Right lobe of liver (tissue), 6 donors: Measurements from ENCODE around the gene CTPS2. TPM values are rescaled to one million over a fixed set of nuclear protein-coding genes. Genes with fewer than 3 reads are reported as not detected.

Experiments used
- ATAC-seq, 4 donors: fragments of 200-7000 bp; cut with Tn5 transposase; one replicate each; pipeline ENCODE4 v1.9.1; 2020; ENCODE audit warnings: mild to moderate bottlenecking in 4 of 4, moderate library complexity in 4 of 4
- DNase-seq, 3 donors: peaks; one replicate each; pipeline ENCODE4 v3.0.0-alpha.2; 2020
- H3K27ac ChIP-seq, 3 donors: fragments of 200-600 bp; one replicate each; pipeline ENCODE4 v1.8.0; 2022
- H3K27me3 ChIP-seq, 2 donors: fragments of 200-600 bp; one replicate each; pipeline ENCODE4 v1.8.0; 2022
- H3K36me3 ChIP-seq, 4 donors: fragments of 200-600 bp; sonication (generic) in 1 of 4; one replicate each; pipeline versions ENCODE4 v1.5.1 to v1.8.0; 2017 to 2022; ENCODE audit warnings: control low read depth in 1 of 4
- H3K4me1 ChIP-seq, 4 donors: fragments of 200-600 bp; sonication (generic) in 1 of 4; one replicate each; pipeline versions ENCODE4 v1.5.1 to v1.8.0; 2017 to 2022; ENCODE audit warnings: control low read depth in 1 of 4
- H3K4me3 ChIP-seq, 3 donors: fragments of 200-600 bp; one replicate each; pipeline ENCODE4 v1.8.0; 2022
- H3K9me3 ChIP-seq, 4 donors: fragments of 200-600 bp; sonication (generic) in 1 of 4; one replicate each; pipeline versions ENCODE4 v1.5.1 to v1.8.0; 2017 to 2022; ENCODE audit warnings: control low read depth in 1 of 4
- CTCF ChIP-seq, 4 donors: fragments of 200-600 bp in 3 of 4; fragments of 450-650 bp in 1 of 4; IDR thresholded peaks; one replicate each; pipeline versions ENCODE4 v1.5.1 to v1.8.0; 2016 to 2022; ENCODE audit warnings: antibody characterized with exemption in 4 of 4, mild to moderate bottlenecking in 2 of 4
- POLR2A ChIP-seq: fragments of 450-650 bp; IDR thresholded peaks from one replicate; pipeline ENCODE4 v1.6.1; 2017; ENCODE audit warnings: antibody characterized with exemption, mild to moderate bottlenecking
- WGBS: methylation state at CpG from one replicate; pipeline ENCODE4 v1.1.6; 2018; ENCODE audit warnings: low coverage, low lambda C conversion rate; ENCODE audit not compliant: insufficient coverage; ENCODE audit errors: missing lambda C conversion rate; 5-methylcytosine and 5-hydroxymethylcytosine counted together
- intact Hi-C, 2 donors: fragments of 100-400 bp; cut with DNase I; formaldehyde crosslinking; loops; one replicate each; pipeline versions ENCODE4 v1.11.2 to v1.14.1; 2022
- total RNA-seq, 6 experiments: library from RNA; depleted of rRNA in 2 of 6; stranded (reverse); fragments of >200 nt in 2 of 6; fragmentation: NEBNext Ultra II Directional in 3 of 6; extraction: Animal tissue kit (Norgen Biotek cat#: 25700) in 3 of 6; gene quantifications; one replicate each; pipeline versions ENCODE4 v1.1.0 to v1.2.4, GENCODE V29; 2016 to 2023
- donor health status: DM: no; HTN: yes; CAD: no.
- donor health status: DM: no; HTN: no; CAD: no.
- donor health status: DM: no; HTN: no; CAD: no.
- donor health status: DM: no; HTN: yes; CAD: no.
- donor health status: DM: no; HTN: yes; CAD: no.

The CTPS2 gene
- total RNA-seq, 6 experiments from 2014 or later: 5.0 to 10.3 (median 8.8) TPM

- H3K4me1 ChIP-seq: no peaks in the 10 kb centered on the region
- TF ChIP-seq CTCF (IDR thresholded peaks at IDR 0.05) (no peak), POLR2A (no peak)
- no peak for ATAC-seq
- intact Hi-C loops: no loop called here
- no peaks in the 10 kb centered on the region for H3K27me3 ChIP-seq
- H3K36me3 ChIP-seq: no peaks in the 10 kb centered on the region
- no peaks in the 10 kb centered on the region for H3K9me3 ChIP-seq
- WGBS: 45% methylated on average over 2 of the region's 2 CpGs
- no peak overlapping the region for H3K27ac ChIP-seq
- DNase-seq: no peak
- no peak overlapping the region for H3K4me3 ChIP-seq
These were observed 51.0 kb downstream of the CTPS2 start for GRCh38 chrX:16661495-16661894.

GRCh38 chrX:16659321-16659720 is 53.1 kb downstream of the CTPS2 start:
- TF ChIP-seq CTCF (IDR thresholded peaks at IDR 0.05) (no peak), POLR2A (no peak)
- Histone ChIP-seq H3K4me1 (no peaks in the 10 kb centered on the region), H3K4me3 (no peak overlapping the region), H3K9me3 (no peaks in the 10 kb centered on the region), H3K27ac (no peak overlapping the region), H3K27me3 (no peaks in the 10 kb centered on the region), H3K36me3 (no peaks in the 10 kb centered on the region)
- intact Hi-C loops: no loop called here
- no peak for DNase-seq
- WGBS: 63% methylated on average over 1 of the region's 1 CpG
- no peak for ATAC-seq

- Histone ChIP-seq H3K36me3 (no peaks in the 10 kb centered on the region), H3K27ac (no peak overlapping the region), H3K27me3 (no peaks in the 10 kb centered on the region), H3K4me1 (no peaks in the 10 kb centered on the region), H3K9me3 (no peaks in the 10 kb centered on the region), H3K4me3 (no peak overlapping the region)
- no peak for ATAC-seq
- intact Hi-C loops: no loop called here
- 61% methylated on average over 2 of the region's 2 CpGs for WGBS
- no peak for TF ChIP-seq CTCF (IDR thresholded peaks at IDR 0.05)
- no peak for TF ChIP-seq POLR2A
- no peak for DNase-seq
These were observed 54.2 kb downstream of the CTPS2 start for GRCh38 chrX:16658284-16658683.

- Histone ChIP-seq H3K4me1 (no peaks in the 10 kb centered on the region), H3K27me3 (peaks cover 0 to 4% of the 10 kb centered on the region in 2 donors), H3K27ac (no peak overlapping the region), H3K4me3 (no peak overlapping the region), H3K9me3 (no peaks in the 10 kb centered on the region), H3K36me3 (no peaks in the 10 kb centered on the region)
- TF ChIP-seq POLR2A: no peak
- no peak for TF ChIP-seq CTCF (IDR thresholded peaks at IDR 0.05)
- DNase-seq: no peak
- ATAC-seq: no peak
- 84% methylated on average over 3 of the region's 3 CpGs for WGBS
- intact Hi-C loops: no loop called here
These were observed 58.4 kb downstream of the CTPS2 start for GRCh38 chrX:16654093-16654492.

GRCh38 chrX:16653424-16653823 is 59.0 kb downstream of the CTPS2 start:
- H3K27ac ChIP-seq: no peak overlapping the region
- intact Hi-C loops: no loop called here
- H3K27me3 ChIP-seq: peaks cover 0 to 4% of the 10 kb centered on the region in 2 donors
- no peak overlapping the region for H3K4me3 ChIP-seq
- TF ChIP-seq CTCF (IDR thresholded peaks at IDR 0.05): no peak
- TF ChIP-seq POLR2A: no peak
- H3K4me1 ChIP-seq: no peaks in the 10 kb centered on the region
- ATAC-seq (no peak), DNase-seq (no peak)
- WGBS: 86% methylated on average over 2 of the region's 7 CpGs
- H3K36me3 ChIP-seq: no peaks in the 10 kb centered on the region
- no peaks in the 10 kb centered on the region for H3K9me3 ChIP-seq
